ENCODE results near the gene HIGD2B.

- TF ChIP-seq EZH2phosphoT487 (IDR thresholded peaks at IDR 0.05; ENCODE audit: insufficient read depth, low read depth) (no peak), EZH2 (IDR thresholded peaks at IDR 0.05; ENCODE audit: insufficient read depth, poor library complexity, severe bottlenecking) (no peak)
These were observed 5.1 kb downstream of the HIGD2B start for GRCh38 chr15:72680931-72681330.

Measured in GM23248 (cell line).